HepG2 (cell line): Measurements from ENCODE around the gene BBIP1. TPM values are rescaled to one million over a fixed set of nuclear protein-coding genes. Genes with fewer than 3 reads are reported as not detected.
A peak's percentile ranks its signal among the peaks of the same experiment; 100 is the strongest.

Experiments
- ATF3 ChIP-seq: sonication (generic); formaldehyde crosslinking; IDR thresholded peaks from 2 replicates; pipeline ENCODE4 v1.4.0; 2020; ENCODE audit warnings: missing genetic modification reagents
- ETV6 ChIP-seq: sonication (generic); formaldehyde crosslinking; conservative IDR thresholded peaks from 2 replicates; pipeline ENCODE4 v1.4.0; 2020; ENCODE audit warnings: missing genetic modification reagents
- GZF1 ChIP-seq: sonication (generic); formaldehyde crosslinking; IDR thresholded peaks from 2 replicates; pipeline ENCODE4 v1.5.1; 2020; ENCODE audit warnings: mild to moderate bottlenecking, missing genetic modification reagents
- PAWR ChIP-seq: sonication (generic); formaldehyde crosslinking; IDR thresholded peaks from 2 replicates; pipeline ENCODE4 v1.4.0; 2020; ENCODE audit warnings: missing genetic modification reagents, mild to moderate bottlenecking, borderline replicate concordance
- PRPF4 ChIP-seq: fragments of 200-400 bp; formaldehyde crosslinking; IDR thresholded peaks from 2 replicates; pipeline ENCODE4 v1.6.1; 2016; ENCODE audit warnings: low read length, low read depth; ENCODE audit not compliant: poor library complexity, severe bottlenecking
- SALL2 ChIP-seq: sonication (generic); formaldehyde crosslinking; IDR thresholded peaks from 2 replicates; pipeline ENCODE4 v1.8.1; 2023; ENCODE audit warnings: mild to moderate bottlenecking, missing genetic modification reagents, inconsistent platforms
- SETDB1 ChIP-seq: sonication (generic); formaldehyde crosslinking; IDR thresholded peaks from 2 replicates; pipeline ENCODE4 v1.5.1; 2020; ENCODE audit warnings: missing genetic modification reagents, mild to moderate bottlenecking, borderline replicate concordance
- TERF1 ChIP-seq: sonication (generic); formaldehyde crosslinking; IDR thresholded peaks from 2 replicates; pipeline ENCODE4 v1.8.0; 2022; ENCODE audit warnings: mild to moderate bottlenecking, missing genetic modification reagents, moderate library complexity
- TIGD3 ChIP-seq: sonication (generic); formaldehyde crosslinking; IDR thresholded peaks from 2 replicates; pipeline ENCODE4 v1.5.1; 2020; ENCODE audit warnings: mild to moderate bottlenecking, missing genetic modification reagents, borderline replicate concordance
- TMF1 ChIP-seq: sonication (generic); formaldehyde crosslinking; IDR thresholded peaks from 2 replicates; pipeline ENCODE4 v1.8.1; 2022; ENCODE audit warnings: low read depth, missing genetic modification reagents
- ZBTB2 ChIP-seq: sonication (generic); formaldehyde crosslinking; IDR thresholded peaks from 2 replicates; pipeline ENCODE4 v1.8.0; 2022; ENCODE audit warnings: low read depth, missing genetic modification reagents
- ZFP82 ChIP-seq: sonication (generic); formaldehyde crosslinking; IDR thresholded peaks from 2 replicates; pipeline ENCODE4 v1.5.1; 2020; ENCODE audit warnings: mild to moderate bottlenecking, missing genetic modification reagents, borderline replicate concordance
- ZFP90 ChIP-seq: sonication (generic); formaldehyde crosslinking; IDR thresholded peaks from 2 replicates; pipeline ENCODE4 v1.8.0; 2022; ENCODE audit warnings: missing genetic modification reagents, mild to moderate bottlenecking, inconsistent platforms, borderline replicate concordance
- ZHX1 ChIP-seq: sonication (generic); formaldehyde crosslinking; IDR thresholded peaks from 2 replicates; pipeline ENCODE4 v1.8.1; 2022; ENCODE audit warnings: low read depth, mild to moderate bottlenecking, missing genetic modification reagents
- ZNF207 ChIP-seq: fragments of 450-650 bp; IDR thresholded peaks from 2 replicates; pipeline ENCODE4 v1.6.1; 2016; ENCODE audit warnings: antibody characterized with exemption, borderline replicate concordance
- ZNF251 ChIP-seq: sonication (generic); formaldehyde crosslinking; IDR thresholded peaks from 2 replicates; pipeline ENCODE4 v1.9.0; 2021; ENCODE audit warnings: mild to moderate bottlenecking, missing genetic modification reagents
- ZNF781 ChIP-seq: sonication (generic); formaldehyde crosslinking; IDR thresholded peaks from 2 replicates; pipeline ENCODE4 v1.5.1; 2020; ENCODE audit warnings: borderline replicate concordance, mild to moderate bottlenecking, missing genetic modification reagents; ENCODE audit errors: not compliant biosample characterization
- ZUFSP ChIP-seq: sonication (generic); formaldehyde crosslinking; IDR thresholded peaks from 2 replicates; pipeline ENCODE4 v1.9.0; 2021; ENCODE audit warnings: missing genetic modification reagents, mild to moderate bottlenecking, borderline replicate concordance
- polyA plus RNA-seq, 8 experiments: library from polyadenylated mRNA; depleted of rRNA in 3 of 8; stranded (reverse) in 7 of 8; unstranded in 1 of 8; fragments of >200 nt; fragmentation: Illumina TruSeq in 4 of 8; extraction: Trizol in 4 of 8; gene quantifications; 2 replicates each; pipeline versions ENCODE4 v1.2.1 to v1.2.3, GENCODE V29; 2011 to 2016; ENCODE audit warnings: low read depth in 4 of 8, missing spikeins in 1 of 8, mixed read lengths in 1 of 8; ENCODE audit not compliant: insufficient read depth in 1 of 8
- total RNA-seq, 5 experiments: library from RNA; depleted of rRNA; stranded (reverse); fragments of >200 nt; fragmentation: Illumina TruSeq; extraction: Trizol; gene quantifications; 2 replicates each; pipeline ENCODE4 v1.2.3, GENCODE V29; 2016; ENCODE audit warnings: low read depth in 1 of 5

Gene BBIP1
- total and polyA plus RNA-seq, 2 of the 13 experiments (the other 11 are each of a cell fraction or from before 2014, with no cell fraction given), result 18.3 to 24.1 TPM

GRCh38 chr10:110872145-110872983, 46.6 kb downstream of the BBIP1 start (continued):
- no peak for TF ChIP-seq TIGD3
- TF ChIP-seq ZFP90 (CRISPR knock-in tag), result peak; percentile 63; the same call in 1 of the 2 replicates
- TF ChIP-seq ZFP82 (CRISPR knock-in tag), result 0 out of 2 replicates have a peak, but pooled peaks have one; percentile 36
- no peak for TF ChIP-seq ETV6 (CRISPR knock-in tag)
- TF ChIP-seq ZUFSP (CRISPR knock-in tag), result no peak
- TF ChIP-seq PRPF4, result peak; percentile 10
- TF ChIP-seq ZNF781 (CRISPR knock-in tag), result no peak
- no peak for TF ChIP-seq ZNF207
- TF ChIP-seq ATF3 (CRISPR knock-in tag), result no peak
- TF ChIP-seq TMF1 (CRISPR knock-in tag), result no peak
- TF ChIP-seq ZHX1, result no peak
- TF ChIP-seq TERF1, result no peak
- TF ChIP-seq ZBTB2 (CRISPR knock-in tag), result no peak
- TF ChIP-seq GZF1 (CRISPR knock-in tag), result no peak
- no peak for TF ChIP-seq ZNF251 (CRISPR knock-in tag)
- TF ChIP-seq PAWR, result 0 out of 2 replicates have a peak, but pooled peaks have one; percentile 43
- TF ChIP-seq SALL2 (CRISPR knock-in tag), result no peak
- no peak for TF ChIP-seq SETDB1 (CRISPR knock-in tag)
